Measurements from ENCODE around the gene KCNA1.

KCNA1 gene

DNA sequence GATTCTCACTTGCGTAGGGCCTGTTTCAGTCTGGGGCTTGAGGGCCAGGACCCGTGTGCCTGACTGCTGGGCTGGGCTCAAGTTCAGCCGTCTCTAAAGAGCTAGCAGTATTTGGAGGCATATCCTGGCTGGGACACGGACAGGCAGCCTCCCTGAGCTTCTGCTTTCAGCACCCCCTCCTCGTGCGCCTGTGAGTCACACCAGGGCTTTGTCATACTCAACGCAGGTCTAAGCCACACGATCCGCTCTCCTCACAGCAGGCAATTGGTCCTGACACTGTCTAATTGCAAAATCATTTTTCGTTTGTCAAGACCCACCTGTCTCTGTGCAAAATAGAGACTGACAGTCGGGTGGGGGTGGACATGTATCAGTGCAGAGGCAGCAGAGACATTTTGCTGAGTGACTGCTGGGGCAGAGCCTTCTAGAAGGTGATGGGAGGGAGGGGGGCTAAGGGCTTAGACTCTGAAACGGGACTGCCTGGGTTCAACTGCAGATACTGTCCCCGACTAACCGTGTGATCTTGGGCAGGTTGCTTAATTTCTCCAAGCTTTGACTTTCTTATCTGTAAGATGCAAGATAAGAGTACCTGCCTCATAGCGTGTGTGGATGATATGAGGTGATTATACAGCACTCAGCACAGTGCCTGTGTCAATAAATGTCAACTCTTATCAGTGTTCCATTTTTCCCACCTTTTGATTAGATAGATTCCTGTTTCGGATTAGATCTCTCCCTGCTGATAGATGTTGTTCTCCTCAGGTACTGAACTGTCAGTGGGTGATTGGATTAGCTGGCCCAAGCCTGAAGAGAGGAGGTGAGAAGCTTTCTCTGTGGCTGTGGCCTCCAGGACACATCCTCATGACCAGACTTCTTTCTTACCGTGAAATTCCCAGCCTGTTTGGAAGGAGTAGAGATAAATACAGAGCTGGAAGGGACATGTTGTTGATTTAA, 53.1 kb downstream of the KCNA1 start:
- no peak for DNase-seq

Data from CD4-positive, alpha-beta T cell treated with Interleukin-15 for 1 hour (primary cell).